ENCODE measurements around the gene CAMK2B. TPM values are rescaled to one million over a fixed set of nuclear protein-coding genes. Genes with fewer than 3 reads are reported as not detected.

The CAMK2B gene
- total and polyA plus RNA-seq, 2 experiments from 2014 or later = 0.37 to 1.7 TPM

DNA sequence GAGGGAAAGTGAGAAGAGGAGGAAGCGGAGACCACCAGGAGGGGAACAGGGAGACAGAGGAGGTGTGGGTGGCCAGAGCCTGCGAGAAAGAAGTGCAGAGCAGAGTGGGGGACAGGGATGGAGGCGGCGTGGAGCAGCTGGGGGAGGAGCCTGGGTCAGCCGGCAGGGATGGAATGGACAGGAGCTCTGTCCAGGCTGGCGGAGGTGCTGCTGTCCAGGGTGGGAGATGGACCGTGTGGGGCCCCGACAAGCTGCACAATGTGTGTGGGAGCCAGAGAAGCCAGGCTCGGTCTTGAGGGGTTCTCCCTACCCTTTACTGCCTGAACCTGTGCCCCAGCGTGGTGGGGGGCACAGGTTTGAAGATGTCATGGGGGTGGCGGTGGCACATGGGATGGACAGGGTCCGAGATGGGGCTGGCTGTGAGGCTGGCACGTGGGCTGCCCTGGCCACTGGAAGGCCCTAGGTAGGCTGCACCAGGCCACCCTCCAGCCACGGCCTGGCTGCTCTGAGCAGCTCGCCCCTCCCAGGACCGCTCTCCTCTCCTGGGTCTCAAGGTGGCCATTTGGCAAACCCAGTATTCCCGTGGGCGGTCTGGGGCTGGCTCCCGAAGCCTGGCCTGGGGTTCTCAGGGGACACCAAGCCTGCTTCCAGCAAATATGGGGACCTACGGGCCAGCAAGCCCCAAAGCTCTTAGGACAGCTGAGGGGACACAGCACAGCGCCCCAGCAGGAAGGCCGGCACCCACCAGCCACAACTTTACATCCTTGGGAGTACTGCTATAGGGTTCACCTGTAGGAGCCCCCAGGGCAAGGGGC, 92.3 kb downstream of the CAMK2B start:
- H3K4me2 ChIP-seq = no peak overlapping the region
- H4K20me1 ChIP-seq (ENCODE audit: insufficient read depth, poor library complexity, severe bottlenecking) = no peaks in the 10 kb centered on the region
- H3K36me3 ChIP-seq (replicated peaks; ENCODE audit: insufficient read depth, low read depth) = no peaks in the 10 kb centered on the region
- H3K27me3 ChIP-seq = no peaks in the 10 kb centered on the region
- WGBS (ENCODE audit: low lambda C conversion rate, missing lambda C conversion rate) = 83% methylated on average over 22 of the region's 22 CpGs
- TF ChIP-seq EZH2 (IDR thresholded peaks at IDR 0.05; ENCODE audit: borderline replicate concordance) (no peak), EZH2phosphoT487 (IDR thresholded peaks at IDR 0.05; ENCODE audit: low read depth, severe bottlenecking, unreplicated experiment) (no peak), CTCF (IDR thresholded peaks at IDR 0.05; ENCODE audit: poor library complexity) (no peak)
- H3K9me3 ChIP-seq (ENCODE audit: low read depth) = no peaks in the 10 kb centered on the region
- no peak overlapping the region for H3K4me3 ChIP-seq
- no peaks in the 10 kb centered on the region for H3K79me2 ChIP-seq
- H2AFZ ChIP-seq = no peak overlapping the region
- no peaks in the 10 kb centered on the region for H3K9me2 ChIP-seq (replicated peaks; ENCODE audit: insufficient read depth)
- no peaks in the 10 kb centered on the region for H3K4me1 ChIP-seq (ENCODE audit: insufficient read depth)
- H3K27ac ChIP-seq = no peak overlapping the region
- DNase-seq (ENCODE audit: low spot score) = no peak

DNA sequence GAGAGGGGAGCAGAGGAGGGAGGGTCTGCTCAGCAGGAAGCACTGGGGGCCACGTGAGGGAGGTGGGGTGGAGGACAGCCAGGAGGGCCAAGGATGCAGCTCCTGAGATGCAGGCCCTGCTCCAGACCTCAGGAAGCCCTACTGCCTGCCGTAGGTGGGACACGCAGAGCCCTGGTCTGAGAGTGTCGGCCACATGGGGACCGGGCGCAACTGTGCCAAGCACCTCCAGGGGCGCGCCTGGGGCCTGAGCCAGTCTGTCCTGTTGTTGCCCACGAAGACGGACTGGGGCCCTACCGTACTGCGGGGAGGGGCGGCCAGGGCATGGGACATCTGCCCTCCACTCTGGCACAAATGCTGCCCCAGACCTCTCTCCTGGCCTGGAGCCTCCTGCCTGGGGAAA, 93.0 kb downstream of the CAMK2B start:
- H3K27ac ChIP-seq = no peak overlapping the region
- no peaks in the 10 kb centered on the region for H3K27me3 ChIP-seq
- H3K4me1 ChIP-seq (ENCODE audit: insufficient read depth) = no peaks in the 10 kb centered on the region
- no peaks in the 10 kb centered on the region for H3K9me2 ChIP-seq (replicated peaks; ENCODE audit: insufficient read depth)
- 94% methylated on average over 13 of the region's 13 CpGs for WGBS (ENCODE audit: low lambda C conversion rate, missing lambda C conversion rate)
- no peak overlapping the region for H2AFZ ChIP-seq
- TF ChIP-seq EZH2 (IDR thresholded peaks at IDR 0.05; ENCODE audit: borderline replicate concordance) (no peak), CTCF (IDR thresholded peaks at IDR 0.05; ENCODE audit: poor library complexity) (no peak), EZH2phosphoT487 (IDR thresholded peaks at IDR 0.05; ENCODE audit: low read depth, severe bottlenecking, unreplicated experiment) (no peak)
- no peaks in the 10 kb centered on the region for H4K20me1 ChIP-seq (ENCODE audit: insufficient read depth, poor library complexity, severe bottlenecking)
- no peaks in the 10 kb centered on the region for H3K79me2 ChIP-seq
- no peak overlapping the region for H3K4me2 ChIP-seq
- H3K9me3 ChIP-seq (ENCODE audit: low read depth) = no peaks in the 10 kb centered on the region
- no peak overlapping the region for H3K4me3 ChIP-seq
- H3K36me3 ChIP-seq (replicated peaks; ENCODE audit: insufficient read depth, low read depth) = no peaks in the 10 kb centered on the region
- DNase-seq (ENCODE audit: low spot score) = no peak

GRCh38 chr7:44231088-44231487, 94.3 kb downstream of the CAMK2B start:
- Histone ChIP-seq H3K4me3 (no peak overlapping the region), H4K20me1 (ENCODE audit: insufficient read depth, poor library complexity, severe bottlenecking) (no peaks in the 10 kb centered on the region), H3K27ac (no peak overlapping the region), H3K4me1 (ENCODE audit: insufficient read depth) (no peaks in the 10 kb centered on the region), H3K79me2 (no peaks in the 10 kb centered on the region), H3K9me2 (replicated peaks; ENCODE audit: insufficient read depth) (no peaks in the 10 kb centered on the region), H2AFZ (no peak overlapping the region), H3K4me2 (no peak overlapping the region), H3K36me3 (replicated peaks; ENCODE audit: insufficient read depth, low read depth) (no peaks in the 10 kb centered on the region), H3K9me3 (ENCODE audit: low read depth) (no peaks in the 10 kb centered on the region), H3K27me3 (no peaks in the 10 kb centered on the region)
- WGBS (ENCODE audit: low lambda C conversion rate, missing lambda C conversion rate) = 92% methylated on average over 12 of the region's 12 CpGs
- TF ChIP-seq EZH2phosphoT487 (IDR thresholded peaks at IDR 0.05; ENCODE audit: low read depth, severe bottlenecking, unreplicated experiment) = no peak
- no peak for TF ChIP-seq CTCF (IDR thresholded peaks at IDR 0.05; ENCODE audit: poor library complexity)
- no peak for TF ChIP-seq EZH2 (IDR thresholded peaks at IDR 0.05; ENCODE audit: borderline replicate concordance)
- no peak for DNase-seq (ENCODE audit: low spot score)

Measured in hepatocyte (in vitro differentiated cells).